MM.1S (cell line): ENCODE measurements around the gene TFAP2E.
A peak's percentile ranks its signal among the peaks of the same experiment; 100 is the strongest.
"Not testable (repeated sequence)": the region's sequence is repeated elsewhere in the genome, so short reads cannot be mapped to it uniquely, and the experiment has no call there.

Source experiments
- DNase-seq: peaks from one replicate; pipeline ENCODE4 v3.0.0-alpha.2; 2015
- H2AFZ ChIP-seq: fragments of 300-600 bp; sonication (generic); 2 replicates; pipeline ENCODE4 v1.6.0; 2016; ENCODE audit warnings: antibody characterized with exemption, low read length
- H3F3A ChIP-seq: fragments of 300-600 bp; sonication (generic); 2 replicates; pipeline ENCODE4 v1.6.1; 2016; ENCODE audit warnings: mild to moderate bottlenecking, antibody characterized with exemption, low read length, moderate library complexity, mixed read lengths; ENCODE audit not compliant: insufficient read depth
- H3K27ac ChIP-seq: fragments of 300-600 bp; sonication (generic); 2 replicates; pipeline ENCODE4 v1.5.1; 2016; ENCODE audit warnings: mild to moderate bottlenecking, low read length
- H3K27me3 ChIP-seq: fragments of 300-600 bp; sonication (generic); replicated peaks from 2 replicates; pipeline ENCODE4 v1.6.0; 2016; ENCODE audit warnings: low read length; ENCODE audit not compliant: insufficient read depth
- H3K36me3 ChIP-seq: fragments of 300-600 bp; sonication (generic); replicated peaks from 2 replicates; pipeline ENCODE4 v1.6.1; 2016; ENCODE audit warnings: mild to moderate bottlenecking, low read length, mixed read lengths; ENCODE audit not compliant: insufficient read depth
- H3K4me1 ChIP-seq: fragments of 300-600 bp; sonication (generic); 2 replicates; pipeline ENCODE4 v1.6.1; 2016; ENCODE audit warnings: low read length, mixed read lengths
- H3K4me2 ChIP-seq: fragments of 300-600 bp; sonication (generic); 2 replicates; pipeline ENCODE4 v1.6.0; 2016; ENCODE audit warnings: low read depth, low read length
- H3K4me3 ChIP-seq: fragments of 300-600 bp; sonication (generic); 2 replicates; pipeline ENCODE4 v1.5.1; 2016; ENCODE audit warnings: low read length, mixed read lengths
- H3K79me2 ChIP-seq: fragments of 300-600 bp; sonication (generic); 2 replicates; pipeline ENCODE4 v1.6.1; 2016; ENCODE audit warnings: mixed run types, low read length, mixed read lengths
- H3K9ac ChIP-seq: fragments of 300-600 bp; sonication (generic); 2 replicates; pipeline ENCODE4 v1.6.1; 2016; ENCODE audit warnings: low read length, mixed read lengths
- H3K9me2 ChIP-seq: fragments of 300-600 bp; sonication (generic); replicated peaks from 2 replicates; pipeline ENCODE4 v1.6.1; 2016; ENCODE audit warnings: mild to moderate bottlenecking, low read length, mixed read lengths; ENCODE audit not compliant: insufficient read depth
- H3K9me3 ChIP-seq: fragments of 300-600 bp; sonication (generic); replicated peaks from 2 replicates; pipeline ENCODE4 v1.6.1; 2016; ENCODE audit warnings: mild to moderate bottlenecking, low read length, mixed read lengths; ENCODE audit not compliant: insufficient read depth
- H4K20me1 ChIP-seq: fragments of 300-600 bp; sonication (generic); 2 replicates; pipeline ENCODE4 v1.6.1; 2016; ENCODE audit warnings: mild to moderate bottlenecking, low read length, moderate library complexity, mixed read lengths; ENCODE audit not compliant: insufficient read depth
- CTCF ChIP-seq: fragments of 300-600 bp; sonication (generic); IDR thresholded peaks from 2 replicates; pipeline ENCODE4 v1.5.1; 2016; ENCODE audit warnings: antibody characterized with exemption, low read length, mixed read lengths
- EZH2 ChIP-seq: fragments of 300-600 bp; sonication (generic); optimal IDR thresholded peaks from 2 replicates; pipeline ENCODE3; 2017; ENCODE audit warnings: low read depth, mild to moderate bottlenecking, antibody characterized with exemption, low read length, mixed read lengths
- EZH2phosphoT487 ChIP-seq: fragments of 300-600 bp; sonication (generic); IDR thresholded peaks from 2 replicates; pipeline ENCODE4 v1.6.1; 2018; ENCODE audit warnings: antibody characterized with exemption, low read length

The TFAP2E gene

GRCh38 chr1:35577071-35577998, 4.2 kb downstream of the TFAP2E start:
- Histone ChIP-seq H3K9ac (peak overlapping the region; percentile 28; the same call in 1 of the 2 replicates), H3K4me3 (peak overlapping the region; percentile 55), H3F3A (no peaks in the 10 kb centered on the region), H3K9me3 (no peaks in the 10 kb centered on the region), H3K79me2 (no peaks in the 10 kb centered on the region), H3K27me3 (no peaks in the 10 kb centered on the region), H2AFZ (peak overlapping the region; percentile 69), H3K36me3 (no peaks in the 10 kb centered on the region), H3K4me1 (0 out of 2 replicates have a peak, but pooled peaks cover 6% of the 10 kb centered on the region), H3K9me2 (no peaks in the 10 kb centered on the region), H4K20me1 (no peaks in the 10 kb centered on the region), H3K4me2 (peak overlapping the region; percentile 83), H3K27ac (no peak overlapping the region)
- TF ChIP-seq EZH2 (no peak), CTCF (no peak), EZH2phosphoT487 (no peak)
- peak; percentile 36 for DNase-seq

GRCh38 chr1:35580949-35581388, 7.9 kb downstream of the TFAP2E start:
- Histone ChIP-seq H3K9ac (no peak overlapping the region), H3K79me2 (no peaks in the 10 kb centered on the region), H3K4me2 (no peak overlapping the region), H3K9me2 (no peaks in the 10 kb centered on the region), H4K20me1 (no peaks in the 10 kb centered on the region; the same call in 1 of the 2 replicates), H3K27me3 (no peaks in the 10 kb centered on the region), H3K4me1 (0 out of 2 replicates have a peak, but pooled peaks cover 6% of the 10 kb centered on the region), H3F3A (no peaks in the 10 kb centered on the region), H3K9me3 (no peaks in the 10 kb centered on the region), H3K36me3 (no peaks in the 10 kb centered on the region), H3K4me3 (no peak overlapping the region), H2AFZ (no peak overlapping the region), H3K27ac (no peak overlapping the region)
- TF ChIP-seq CTCF, result no peak
- TF ChIP-seq EZH2phosphoT487, result no peak
- no peak for TF ChIP-seq EZH2
- no peak for DNase-seq

GRCh38 chr1:35581621-35582020, 8.5 kb downstream of the TFAP2E start:
- H3K9ac ChIP-seq, H3K27me3 ChIP-seq, H3F3A ChIP-seq, H4K20me1 ChIP-seq, H3K4me3 ChIP-seq, H3K9me3 ChIP-seq, H3K79me2 ChIP-seq, H3K4me1 ChIP-seq, DNase-seq, H3K9me2 ChIP-seq, H3K36me3 ChIP-seq, H3K4me2 ChIP-seq, H3K27ac ChIP-seq, H2AFZ ChIP-seq: not testable (repeated sequence)

- Histone ChIP-seq H3K4me3 (no peak overlapping the region), H3K27me3 (no peaks in the 10 kb centered on the region), H3K4me2 (no peak overlapping the region), H3K27ac (no peak overlapping the region), H3K9ac (no peak overlapping the region), H4K20me1 (no peaks in the 10 kb centered on the region; the same call in 1 of the 2 replicates), H3F3A (no peaks in the 10 kb centered on the region), H3K9me2 (no peaks in the 10 kb centered on the region), H3K9me3 (no peaks in the 10 kb centered on the region), H3K79me2 (no peaks in the 10 kb centered on the region), H2AFZ (no peak overlapping the region), H3K4me1 (no peaks in the 10 kb centered on the region), H3K36me3 (no peaks in the 10 kb centered on the region)
- DNase-seq, result no peak
- TF ChIP-seq CTCF (no peak), EZH2 (no peak), EZH2phosphoT487 (no peak)
Measured at GRCh38 chr1:35585281-35585680, 12.2 kb downstream of the TFAP2E start.

GRCh38 chr1:35585805-35586204, 12.7 kb downstream of the TFAP2E start:
- H3K9me2 ChIP-seq, H3K36me3 ChIP-seq, H3K4me2 ChIP-seq, H3K79me2 ChIP-seq, H3K27ac ChIP-seq, H4K20me1 ChIP-seq, H3K4me3 ChIP-seq, H3K4me1 ChIP-seq, H3K27me3 ChIP-seq, H3K9ac ChIP-seq, H3F3A ChIP-seq, H2AFZ ChIP-seq, H3K9me3 ChIP-seq, DNase-seq: not testable (repeated sequence)
